Testis (tissue), 2 donors: ENCODE results near the gene TCF7.

ENCODE experiments used
- CTCF ChIP-seq, 3 experiments: fragments of 450-650 bp in 2 of 3; fragments of 200-600 bp in 1 of 3; sonication (generic) in 1 of 3; IDR thresholded peaks; one replicate each; pipeline ENCODE4 v1.5.1; 2016 to 2019; ENCODE audit warnings: antibody characterized with exemption in 3 of 3, mild to moderate bottlenecking in 2 of 3, moderate library complexity in 1 of 3
- POLR2A ChIP-seq: fragments of 450-650 bp; IDR thresholded peaks from one replicate; pipeline ENCODE4 v1.6.1; 2017; ENCODE audit warnings: antibody characterized with exemption, mild to moderate bottlenecking, moderate library complexity

- TF ChIP-seq POLR2A (no peak), CTCF (IDR thresholded peaks at IDR 0.05) (no peak)
Measured at GRCh38 chr5:134123360-134123759, 8.9 kb downstream of the TCF7 start.
